HL-60/S4 (cell line): ENCODE results near the gene TMEM255A.
"Not testable (repeated sequence)": the region's sequence is repeated elsewhere in the genome, so short reads cannot be mapped to it uniquely, and the experiment has no call there.

Source experiments
- in situ Hi-C: fragments of 300-500 bp; cut with MboI; formaldehyde crosslinking; loops from 2 replicates; pipeline ENCODE4 v1.14.3; 2022; ENCODE audit warnings: low sequenced_read_pairs

The TMEM255A gene

DNA sequence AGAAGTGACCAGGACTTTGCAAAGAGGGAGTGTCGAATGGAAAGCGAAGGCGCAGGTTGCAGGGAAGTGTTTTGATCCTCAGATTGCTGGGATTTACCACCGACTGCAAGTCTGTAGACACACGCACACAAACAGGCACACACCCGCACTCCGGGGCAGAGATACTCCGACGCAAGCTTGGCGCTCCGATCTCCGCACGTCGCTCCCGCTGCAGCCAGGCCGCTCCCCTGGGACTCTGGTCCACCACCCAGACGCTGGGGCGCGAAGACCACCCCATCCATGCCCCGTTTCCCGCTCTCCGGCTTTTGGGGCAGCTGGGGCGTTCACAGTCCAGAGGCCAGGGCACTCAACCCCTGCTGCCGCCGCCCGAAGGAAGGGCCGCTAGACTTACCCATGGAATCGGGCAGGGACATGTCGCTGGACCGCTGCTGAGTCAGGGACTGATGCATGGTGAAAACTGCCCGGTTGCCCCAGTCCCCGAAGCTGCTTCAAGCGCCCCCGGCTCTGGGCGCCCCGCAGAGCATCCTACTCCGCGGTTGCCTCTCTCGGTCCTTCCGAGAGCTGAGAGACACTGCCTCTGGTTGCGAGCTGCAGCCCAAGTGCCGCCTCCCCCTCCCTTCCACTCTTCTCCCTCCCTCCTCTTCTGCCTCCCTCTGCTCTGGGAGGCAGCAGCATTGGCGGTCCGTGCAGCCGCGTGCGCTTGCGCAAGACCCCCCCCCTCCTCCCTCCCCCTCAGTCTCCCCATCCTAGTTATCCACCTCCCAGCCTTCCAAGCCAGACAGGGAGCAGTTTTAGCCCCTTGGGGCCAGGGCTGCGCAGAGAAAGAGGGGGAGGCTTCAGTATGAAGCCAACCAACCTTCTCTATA, at the start of gene TMEM255A:
TSS of gene TMEM255A (minus strand) at position 601 of the 866 bp plus-strand sequence. CDS start at position 449, 152 bp downstream.
- in situ Hi-C loops: no loop called here

GRCh38 chrX:120358737-120359456, 47.6 kb upstream of the TMEM255A start:
- in situ Hi-C loops: loop anchor here (25.0 kb wide), 1 partner anchor 303 kb away; no protein-coding TSS in a partner anchor

DNA sequence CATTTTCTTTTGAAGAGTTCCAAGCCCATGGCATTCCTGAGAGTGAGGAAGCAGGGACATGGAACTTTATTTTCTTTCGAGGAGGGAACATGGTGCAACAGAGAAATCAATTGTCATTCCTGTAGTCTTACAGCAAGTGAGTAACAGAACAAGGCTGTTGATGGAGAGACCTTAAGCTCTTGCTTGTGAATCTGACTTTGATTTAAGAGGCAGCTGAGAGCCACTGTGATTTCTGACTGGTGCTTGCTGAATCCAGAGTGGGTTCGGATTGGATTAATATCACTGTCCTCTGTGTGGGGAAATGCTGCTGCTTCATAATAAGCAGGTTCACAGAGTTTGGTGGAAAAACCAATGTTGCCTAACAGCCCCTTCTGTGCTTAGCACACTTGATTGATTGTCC, 45.9 kb upstream of the TMEM255A start:
- in situ Hi-C loops: loop anchor here (25.0 kb wide), 1 partner anchor 305 kb away; no protein-coding TSS in a partner anchor

DNA sequence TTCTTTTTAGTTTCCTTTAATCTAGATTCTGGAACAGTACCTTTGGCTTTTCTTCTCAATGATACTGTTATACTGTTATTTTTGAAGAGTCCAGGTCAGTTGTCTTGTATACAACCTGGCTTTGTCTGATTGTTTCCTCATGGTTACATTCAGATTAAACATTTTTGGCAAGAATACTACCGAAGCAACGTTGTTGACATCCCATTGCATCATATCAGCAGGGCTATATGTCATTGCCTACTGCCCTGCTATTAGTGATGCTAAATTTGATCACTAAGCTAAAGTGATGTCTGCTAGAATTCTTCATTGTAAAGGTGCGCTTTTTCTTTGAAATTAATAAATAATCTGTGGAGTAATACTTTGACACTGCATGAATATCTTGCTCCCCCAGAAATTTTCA, 44.8 kb upstream of the TMEM255A start:
- in situ Hi-C loops: loop anchor here (25.0 kb wide), 1 partner anchor 306 kb away; no protein-coding TSS in a partner anchor

- in situ Hi-C loops: loop anchor here (25.0 kb wide), 1 partner anchor 312 kb away; no protein-coding TSS in a partner anchor
These were observed 39.3 kb upstream of the TMEM255A start for GRCh38 chrX:120350450-120351138.

GRCh38 chrX:120344566-120344965, 33.3 kb upstream of the TMEM255A start:
- in situ Hi-C loops: not testable (repeated sequence)

DNA sequence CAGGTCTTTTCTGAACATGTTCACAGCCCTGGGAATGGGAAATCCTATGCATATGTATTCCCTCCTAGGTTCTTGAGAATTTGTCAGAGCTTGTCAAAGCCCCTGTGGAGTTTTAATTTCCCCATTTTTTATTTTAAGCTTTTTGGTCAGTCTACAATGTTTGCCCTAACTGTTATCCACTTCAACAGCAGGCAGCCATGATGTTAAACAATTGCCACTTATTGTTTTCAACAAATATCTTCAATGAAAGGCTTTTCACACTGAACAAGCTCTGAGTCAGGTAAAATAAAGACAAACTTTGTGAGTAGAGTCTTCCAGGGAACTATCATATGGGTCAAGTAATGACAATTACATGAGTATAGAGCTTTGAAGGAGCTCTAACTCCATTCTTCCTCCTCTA, 25.6 kb upstream of the TMEM255A start:
- in situ Hi-C loops: no loop called here

- in situ Hi-C loops: no loop called here
These were observed 24.0 kb upstream of the TMEM255A start for GRCh38 chrX:120335289-120335688.

DNA sequence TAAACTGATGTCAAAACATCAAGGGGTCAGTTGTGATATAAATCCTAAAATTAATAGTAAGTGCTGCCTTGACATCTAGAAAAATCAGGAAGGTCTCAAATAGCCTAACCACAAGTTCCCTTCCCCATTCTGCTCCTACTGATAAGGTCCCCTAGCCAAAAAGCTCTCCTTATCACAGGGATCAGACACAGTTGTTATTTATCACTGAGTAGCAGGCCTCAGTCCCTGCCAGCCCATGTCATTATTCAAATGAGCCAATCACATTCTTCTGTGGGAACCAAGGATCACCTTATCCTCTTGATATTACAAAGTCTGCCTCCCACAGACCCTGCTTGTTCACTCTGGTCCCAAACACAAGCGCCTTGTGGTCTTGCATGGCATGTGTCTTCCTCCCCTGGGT, 23.3 kb upstream of the TMEM255A start:
- in situ Hi-C loops: no loop called here

GRCh38 chrX:120334151-120334550, 22.9 kb upstream of the TMEM255A start:
- in situ Hi-C loops: no loop called here

DNA sequence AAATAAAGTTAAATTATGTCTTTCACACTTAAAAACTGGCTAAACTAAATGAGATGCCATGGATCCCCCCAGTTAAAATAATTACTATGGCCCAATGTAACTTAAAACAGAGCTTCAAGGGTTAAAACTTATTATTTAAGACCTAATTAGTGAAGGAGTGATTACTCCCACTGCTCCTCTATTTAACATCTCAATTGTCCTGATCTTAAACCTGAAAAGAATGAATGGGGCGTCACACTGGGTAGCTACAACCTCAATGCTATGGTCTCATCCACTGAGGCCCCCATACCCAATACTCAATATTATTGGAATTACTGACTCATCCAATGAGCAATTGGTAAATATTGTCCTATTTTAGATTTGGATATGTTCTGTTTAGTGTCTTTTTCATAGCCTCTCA, 21.1 kb upstream of the TMEM255A start:
- in situ Hi-C loops: no loop called here

DNA sequence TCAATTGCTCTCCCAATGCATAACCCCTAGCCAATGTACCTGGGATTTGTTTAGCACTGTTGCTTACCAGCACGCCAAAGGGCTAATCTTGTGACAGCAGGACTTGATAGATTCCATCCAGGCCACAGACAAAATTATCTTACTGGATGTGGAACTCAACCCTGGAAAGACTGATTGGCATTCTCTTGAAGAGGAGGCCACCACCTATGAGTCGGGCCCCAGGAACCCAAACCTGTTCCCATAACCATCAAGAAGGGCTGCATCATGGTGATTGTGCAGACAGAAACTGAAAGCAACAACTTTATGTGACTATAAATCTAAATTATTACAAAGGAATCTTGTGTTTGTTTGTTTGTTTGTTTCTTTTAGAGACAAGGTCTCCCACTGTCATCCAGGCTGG, 19.9 kb upstream of the TMEM255A start:
- in situ Hi-C loops: no loop called here

DNA sequence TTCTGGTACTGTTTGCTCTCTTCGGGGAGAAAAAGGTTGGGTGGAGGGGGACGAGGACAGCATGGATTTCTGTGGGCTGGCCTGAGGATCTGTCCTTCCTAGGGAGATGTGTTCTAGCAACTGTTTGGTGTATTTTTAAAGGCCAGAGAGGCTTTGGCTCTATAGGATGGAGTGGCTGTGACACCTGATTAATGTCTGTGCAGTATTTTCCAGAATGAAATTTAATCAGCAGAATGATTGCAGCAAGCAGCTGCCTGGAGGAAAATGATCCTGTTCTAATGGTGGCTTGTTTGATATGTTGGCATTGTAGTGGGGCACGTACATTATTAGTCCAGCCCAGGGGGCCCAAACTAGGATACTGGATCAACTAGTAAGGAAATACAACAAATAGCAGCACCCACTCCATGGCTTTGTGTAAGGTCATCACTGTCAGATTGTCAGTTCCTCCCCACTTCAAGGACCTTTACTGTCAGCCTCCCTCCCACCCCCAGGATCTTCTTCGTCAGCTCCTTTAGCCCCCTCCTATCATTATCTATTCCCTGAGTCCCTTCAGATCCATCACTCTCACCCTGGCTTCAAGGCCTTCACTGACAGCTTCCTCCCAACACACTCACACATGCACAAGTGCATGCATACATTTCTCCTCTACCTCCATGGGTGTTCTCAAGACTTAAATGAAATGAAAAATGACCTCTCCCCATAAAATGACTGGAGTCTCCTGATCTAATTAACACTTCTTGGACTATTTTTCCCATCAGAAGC, 10.4 kb upstream of the TMEM255A start:
- in situ Hi-C loops: no loop called here

DNA sequence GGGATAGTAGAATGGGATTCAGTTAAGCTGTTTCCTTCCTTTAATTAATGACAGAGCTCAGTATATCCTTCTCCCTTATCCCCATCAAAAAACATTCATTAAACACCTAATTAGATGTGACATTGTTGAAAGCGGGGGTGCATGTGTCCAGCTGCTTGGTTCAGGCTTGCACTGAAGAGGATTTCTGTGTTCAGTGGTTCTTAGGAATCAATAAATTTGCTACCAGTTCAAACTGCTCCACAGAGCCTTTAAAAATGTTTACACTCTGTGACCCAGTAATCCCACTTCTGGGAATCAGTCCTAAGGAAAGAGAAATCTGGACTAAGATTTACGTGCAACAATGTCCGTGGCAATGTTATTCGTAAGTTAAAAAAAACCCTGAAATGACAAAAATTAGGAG, 7.2 kb upstream of the TMEM255A start:
- in situ Hi-C loops: no loop called here

- in situ Hi-C loops: no loop called here
These were observed 5.5 kb upstream of the TMEM255A start for GRCh38 chrX:120316587-120317283.

DNA sequence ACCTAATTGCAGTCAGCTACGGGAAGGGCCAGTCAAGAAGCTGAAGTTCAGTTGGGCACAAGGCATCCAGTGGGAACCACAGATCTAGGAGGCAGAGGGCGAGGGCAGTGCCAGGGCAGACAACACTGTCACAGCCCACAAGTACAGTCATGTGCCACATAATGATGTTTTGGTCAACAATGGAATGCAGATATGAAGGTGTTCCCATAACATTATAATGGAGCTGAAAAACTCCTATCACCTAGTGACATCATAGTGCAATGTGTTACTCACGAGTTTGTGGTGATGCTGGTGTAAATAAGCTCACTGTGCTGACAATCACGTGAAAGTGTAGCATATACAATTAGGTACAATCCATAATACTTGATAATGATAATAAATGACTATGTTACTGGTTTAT, 4.5 kb upstream of the TMEM255A start:
- in situ Hi-C loops: no loop called here

GRCh38 chrX:120311727-120312063, 434 bp upstream of the TMEM255A start:
- in situ Hi-C loops: no loop called here

DNA sequence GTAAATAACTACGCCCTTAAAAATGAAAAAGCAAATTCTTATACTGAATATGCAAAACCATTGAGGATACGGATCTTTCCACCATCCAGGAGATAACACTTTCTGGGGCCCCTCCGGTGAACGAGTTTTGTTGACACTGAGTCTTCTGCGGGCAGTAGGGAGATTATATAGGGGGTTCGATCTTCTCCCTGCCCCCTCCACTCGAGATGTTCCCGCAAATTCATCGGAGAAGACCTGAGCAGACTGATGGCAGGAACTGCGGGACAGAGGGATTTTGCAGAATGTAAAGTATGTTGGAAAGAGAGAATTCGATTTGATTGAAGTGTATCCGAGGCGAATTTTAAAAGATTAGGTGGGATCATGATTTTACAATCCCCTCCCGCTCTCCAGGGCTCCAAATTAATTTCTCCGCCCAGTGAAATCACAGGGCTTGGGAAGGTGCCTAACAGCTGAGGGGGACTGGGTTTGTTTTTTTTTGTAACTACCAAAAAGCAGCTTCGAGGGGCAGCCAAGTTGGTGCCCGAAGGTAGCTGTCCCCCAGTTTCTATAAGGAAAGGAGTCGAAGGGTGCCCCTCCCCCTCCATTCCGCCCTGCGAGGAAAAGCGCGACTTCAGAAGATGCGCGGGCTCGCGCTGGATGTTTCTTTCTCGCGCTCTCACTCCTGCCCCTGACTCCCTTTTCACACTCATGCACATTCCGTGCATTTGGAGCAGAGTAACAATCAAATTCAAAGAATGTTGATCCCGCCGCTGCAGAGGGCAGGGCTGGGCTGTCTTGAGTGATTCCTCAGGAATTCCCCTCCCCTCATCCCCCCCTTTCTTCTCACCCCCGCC, 1.2 kb downstream of the TMEM255A start:
- in situ Hi-C loops: no loop called here
